ENCODE data around the gene TPO.
"Not testable (repeated sequence)": the region's sequence is repeated elsewhere in the genome, so short reads cannot be mapped to it uniquely, and the experiment has no call there.

Gene TPO

DNA sequence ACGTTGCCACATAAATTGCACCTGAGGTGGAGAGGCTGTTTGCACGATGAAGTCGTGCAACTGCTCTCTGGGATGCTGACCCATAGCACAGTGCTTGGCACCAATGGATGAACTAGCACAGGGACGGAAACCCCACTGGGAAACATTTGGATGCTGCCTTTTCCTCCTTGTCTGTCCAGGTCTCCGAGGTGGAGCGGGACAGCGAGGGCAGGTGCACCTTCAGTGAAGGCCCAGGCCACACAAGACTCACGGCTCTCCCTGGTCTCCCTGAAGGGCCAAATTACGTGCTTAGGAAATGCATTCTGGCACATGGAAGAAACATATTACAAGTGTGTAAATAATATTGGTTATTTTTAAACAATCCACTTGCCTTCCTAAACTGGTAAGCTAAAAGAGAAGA lies 70.3 kb downstream of the TPO start:
- DNase-seq, result no peak

DNA sequence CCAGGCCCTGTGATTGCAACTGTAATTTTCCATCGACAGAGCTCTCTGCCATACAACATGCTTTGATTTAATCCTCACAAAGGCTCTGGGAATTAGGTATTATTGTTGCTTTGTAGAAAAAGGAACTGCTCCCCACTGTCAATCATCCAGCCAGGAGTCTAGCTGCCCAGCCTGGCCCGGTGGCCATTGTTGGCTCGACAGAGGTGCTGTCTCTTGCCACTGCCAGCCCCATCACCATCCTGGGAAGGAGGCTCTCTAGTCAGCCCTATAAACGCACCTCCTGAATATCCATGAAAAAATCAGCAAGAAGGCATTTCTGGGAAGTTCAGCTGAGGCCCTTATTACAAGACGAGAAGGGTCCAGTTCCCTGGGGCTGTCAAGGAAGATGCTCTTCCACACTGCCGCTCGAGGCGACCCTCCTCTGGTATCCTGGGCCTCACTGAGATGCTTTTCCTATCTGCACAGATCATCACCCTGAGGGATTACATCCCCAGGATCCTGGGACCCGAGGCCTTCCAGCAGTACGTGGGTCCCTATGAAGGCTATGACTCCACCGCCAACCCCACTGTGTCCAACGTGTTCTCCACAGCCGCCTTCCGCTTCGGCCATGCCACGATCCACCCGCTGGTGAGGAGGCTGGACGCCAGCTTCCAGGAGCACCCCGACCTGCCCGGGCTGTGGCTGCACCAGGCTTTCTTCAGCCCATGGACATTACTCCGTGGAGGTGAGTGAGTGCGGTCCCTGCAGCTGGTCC lies 71.0 kb downstream of the TPO start:
- DNase-seq, result no peak

DNA sequence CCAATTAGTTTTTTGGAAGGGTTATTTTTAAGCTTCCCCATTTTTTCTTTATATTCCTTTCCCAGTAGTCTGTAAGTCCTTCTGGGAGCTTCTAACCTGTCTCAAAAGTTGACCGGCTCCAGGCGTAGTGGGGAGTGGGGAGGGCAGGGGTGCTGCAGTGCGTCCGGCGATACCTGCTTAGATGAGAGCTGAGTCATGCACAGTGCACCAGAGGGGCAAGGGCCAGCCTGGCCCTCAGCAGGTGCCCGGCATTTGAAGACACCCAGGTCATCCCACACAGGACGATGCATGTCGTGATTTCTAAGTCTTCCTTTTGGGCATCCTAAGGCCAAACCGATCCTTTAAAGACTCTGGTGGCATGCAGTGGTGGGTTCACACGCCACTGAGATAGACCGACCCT lies 73.4 kb downstream of the TPO start:
- DNase-seq, result no peak

DNA sequence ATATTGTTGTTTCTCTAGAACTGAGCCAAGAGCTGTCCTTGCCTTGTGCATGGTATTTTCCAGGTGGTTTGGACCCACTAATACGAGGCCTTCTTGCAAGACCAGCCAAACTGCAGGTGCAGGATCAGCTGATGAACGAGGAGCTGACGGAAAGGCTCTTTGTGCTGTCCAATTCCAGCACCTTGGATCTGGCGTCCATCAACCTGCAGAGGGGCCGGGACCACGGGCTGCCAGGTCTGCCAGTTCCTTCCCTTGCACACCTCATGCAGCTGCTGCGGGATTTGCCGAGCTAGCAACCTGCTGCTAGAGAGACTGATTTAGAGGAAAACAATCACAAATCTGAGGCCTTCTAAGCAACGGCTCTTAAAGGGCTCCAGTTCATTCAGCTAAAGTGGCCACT lies 74.5 kb downstream of the TPO start:
- no peak for DNase-seq

DNA sequence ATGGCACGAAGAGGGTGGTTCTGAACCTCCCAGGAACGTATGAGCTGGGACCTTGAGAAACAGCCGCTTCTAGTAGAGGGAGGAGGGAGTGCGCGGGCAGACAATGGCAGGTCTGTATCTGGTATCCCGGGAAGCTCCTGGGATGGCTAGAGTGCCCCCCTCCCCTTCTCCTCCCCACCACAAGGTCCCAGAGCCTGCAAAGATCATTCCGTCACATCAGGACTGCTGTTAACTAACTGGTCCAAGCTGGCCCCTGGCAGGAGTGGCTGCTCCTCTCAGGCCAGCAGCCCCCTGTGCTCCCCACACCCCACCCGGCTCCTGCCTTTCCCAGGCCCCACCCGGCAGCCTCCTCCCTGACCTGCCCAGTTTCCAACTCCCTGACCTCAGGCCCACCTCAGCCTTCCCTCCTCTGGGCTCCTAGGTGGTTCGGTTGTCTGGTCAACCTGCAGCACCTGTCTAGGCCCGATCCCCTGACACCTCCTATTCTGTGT lies 75.0 kb downstream of the TPO start:
- DNase-seq, result no peak

DNA sequence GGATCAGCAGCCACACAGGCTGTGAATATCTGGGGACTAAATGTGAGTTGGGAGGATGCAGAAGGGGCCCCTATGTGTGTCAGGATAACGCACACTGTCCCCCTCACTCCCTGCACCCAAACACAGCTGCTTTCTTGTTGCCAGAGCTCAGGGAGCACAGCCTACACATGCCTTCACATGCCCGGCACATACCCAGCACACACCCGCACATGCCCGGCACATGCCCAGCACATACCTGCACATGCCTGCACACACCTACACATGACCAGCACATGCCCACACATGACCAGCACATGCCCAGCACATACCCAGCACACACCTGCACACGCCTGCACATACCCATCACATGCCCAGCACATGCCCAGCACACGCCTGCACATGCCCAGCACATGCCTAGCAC lies 75.6 kb downstream of the TPO start:
- no peak for DNase-seq

DNA sequence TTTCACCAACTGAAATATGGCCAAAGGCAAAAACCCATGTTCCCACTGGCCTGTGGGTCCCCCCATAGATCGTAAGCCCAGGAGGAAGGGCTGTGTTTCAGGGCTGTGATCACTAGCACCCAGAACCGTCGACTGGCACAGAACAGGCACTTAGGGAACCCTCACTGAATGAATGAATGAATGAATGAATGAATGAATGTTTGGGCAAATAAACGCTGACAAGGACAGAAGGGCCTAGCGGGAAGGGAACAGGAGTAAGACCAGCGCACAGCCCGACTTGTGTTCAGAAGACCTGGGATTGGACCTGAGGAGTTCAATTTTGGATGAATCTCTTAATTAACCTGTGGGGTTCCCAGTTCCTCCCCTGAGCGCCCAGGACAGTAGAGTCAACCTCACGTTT lies 76.2 kb downstream of the TPO start:
- no peak for DNase-seq

DNA sequence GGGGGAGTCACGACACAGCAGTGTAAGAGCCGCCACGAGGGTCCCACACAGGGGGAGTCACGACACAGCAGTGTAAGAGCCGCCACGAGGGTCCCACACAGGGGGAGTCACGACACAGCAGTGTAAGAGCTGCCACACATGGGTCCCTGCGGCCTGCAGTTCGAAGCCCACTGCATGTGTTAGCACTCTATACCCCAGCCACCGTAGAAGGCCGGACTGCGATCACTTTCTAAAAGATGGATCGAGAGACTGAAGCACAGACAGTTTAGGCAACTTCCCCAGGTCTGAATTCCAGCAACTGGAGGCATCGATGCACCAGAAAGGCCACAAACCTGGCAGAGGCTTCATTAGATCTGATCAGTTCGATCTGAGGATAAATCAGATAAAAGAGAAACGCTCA lies 77.1 kb downstream of the TPO start:
- DNase-seq, result not testable (repeated sequence)

DNA sequence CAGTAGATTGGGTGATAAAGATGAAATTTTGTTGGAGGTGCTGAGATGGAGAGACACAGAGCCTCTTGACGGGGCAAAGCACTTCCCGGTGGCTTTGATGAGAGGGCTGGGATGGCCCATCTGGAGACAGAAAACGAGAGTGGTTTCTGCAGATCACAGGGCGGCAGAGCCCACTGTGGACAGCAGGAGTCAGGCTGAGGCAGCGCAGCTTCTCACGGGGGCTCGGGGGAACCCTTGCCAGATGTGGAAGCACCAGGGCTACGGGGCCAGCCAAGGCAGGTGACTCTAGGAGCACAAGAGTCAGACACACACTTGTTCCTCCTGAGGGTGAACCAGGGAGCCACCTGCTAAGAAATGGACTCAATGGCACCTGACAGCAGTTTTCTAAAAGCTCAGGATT lies 78.5 kb downstream of the TPO start:
- DNase-seq, result no peak

DNA sequence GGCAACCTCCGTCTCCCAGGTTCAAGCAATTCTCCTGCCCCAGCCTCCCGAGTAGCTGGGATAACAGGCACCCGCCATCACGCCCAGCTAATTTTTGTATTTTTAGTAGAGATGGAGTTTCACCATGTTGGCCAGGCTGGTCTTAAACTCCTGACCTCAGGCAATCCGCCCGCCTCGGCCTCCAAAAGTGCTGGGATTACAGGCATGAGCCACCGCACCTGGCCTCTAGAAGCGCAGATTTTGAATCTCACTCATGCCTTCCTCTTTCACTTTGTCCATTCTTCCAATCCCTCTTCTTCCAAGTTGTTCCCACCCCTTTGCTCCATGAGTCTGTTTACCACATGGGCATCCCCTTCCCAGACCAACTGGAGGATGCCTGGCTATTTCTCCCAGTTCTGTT lies 79.0 kb downstream of the TPO start:
- DNase-seq, result not testable (repeated sequence)

DNA sequence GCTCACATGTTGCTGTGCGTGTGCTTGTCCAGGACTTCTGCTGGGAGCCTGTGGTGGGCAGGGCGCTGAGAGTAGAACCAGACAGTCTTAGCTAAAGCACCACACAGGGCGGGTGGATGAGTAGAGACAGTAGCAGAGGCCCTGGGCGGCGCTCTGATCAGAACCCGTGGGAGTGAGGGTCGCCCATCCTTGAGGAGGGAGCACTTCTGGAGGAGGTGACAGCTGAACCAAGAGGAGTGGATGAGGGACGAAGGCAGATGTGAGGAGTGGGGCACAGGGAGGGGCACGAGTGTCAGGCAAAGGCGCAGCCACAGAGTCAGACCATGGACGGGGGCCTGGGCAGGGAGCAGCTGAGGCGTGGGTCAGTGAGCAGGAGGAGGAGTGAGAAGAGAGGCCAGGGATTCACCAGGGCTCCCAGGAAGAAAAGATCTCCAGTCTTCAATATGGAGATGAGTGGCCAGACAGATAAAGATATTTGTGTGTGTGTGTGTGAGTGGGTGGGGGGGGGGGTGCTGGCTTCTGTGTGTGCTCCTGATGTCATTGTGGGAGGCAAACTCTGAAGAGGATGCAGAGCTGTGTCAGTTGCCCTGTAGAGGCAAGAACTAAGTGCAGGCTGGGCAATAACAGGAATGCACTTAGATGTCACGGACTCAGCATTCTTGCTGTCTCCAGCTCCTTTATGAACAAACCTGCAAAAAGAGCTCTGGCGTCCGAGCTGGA lies 79.6 kb downstream of the TPO start:
- no peak for DNase-seq

DNA sequence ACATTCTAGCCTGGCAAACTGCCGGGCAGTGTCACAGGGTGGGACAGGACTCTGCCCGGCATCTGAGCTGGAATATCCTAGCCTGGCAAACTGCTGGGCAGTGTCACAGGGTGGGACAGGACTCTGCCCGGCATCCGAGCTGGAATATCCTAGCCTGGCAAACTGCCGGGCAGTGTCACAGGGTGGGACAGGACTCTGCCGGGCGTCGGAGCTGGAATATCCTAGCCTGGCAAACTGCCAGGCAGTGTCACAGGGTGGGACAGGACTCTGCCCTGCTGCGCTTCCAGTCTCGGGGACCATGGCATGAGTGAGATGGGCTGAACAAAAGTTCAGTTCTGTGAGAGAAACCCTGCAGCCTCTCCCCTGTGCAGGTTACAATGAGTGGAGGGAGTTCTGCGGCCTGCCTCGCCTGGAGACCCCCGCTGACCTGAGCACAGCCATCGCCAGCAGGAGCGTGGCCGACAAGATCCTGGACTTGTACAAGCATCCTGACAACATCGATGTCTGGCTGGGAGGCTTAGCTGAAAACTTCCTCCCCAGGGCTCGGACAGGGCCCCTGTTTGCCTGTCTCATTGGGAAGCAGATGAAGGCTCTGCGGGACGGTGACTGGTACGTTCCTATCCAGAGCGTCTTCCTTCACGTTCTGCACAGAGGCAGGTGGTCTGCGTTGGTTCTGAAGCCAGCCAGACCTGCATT lies 80.3 kb downstream of the TPO start:
- no peak for DNase-seq

DNA sequence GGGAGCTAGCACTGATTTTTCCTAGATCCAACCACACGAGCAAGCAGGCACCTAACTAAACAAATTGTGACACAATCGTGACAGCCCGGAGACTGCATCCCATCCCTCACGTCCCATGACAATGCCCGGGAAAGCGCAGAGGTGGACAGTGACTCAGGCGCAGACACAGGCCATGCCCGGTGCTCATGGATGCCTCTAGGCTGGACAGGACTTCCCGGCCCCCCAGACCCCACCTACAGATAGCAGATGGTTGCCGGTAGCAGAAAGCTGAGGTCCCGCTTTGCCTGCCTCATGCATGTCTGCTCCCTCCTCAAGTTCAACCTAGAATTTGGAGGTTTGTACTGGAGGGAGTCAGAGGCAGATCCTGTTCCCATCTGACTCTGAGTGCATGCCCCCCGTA lies 81.0 kb downstream of the TPO start:
- no peak for DNase-seq

DNA sequence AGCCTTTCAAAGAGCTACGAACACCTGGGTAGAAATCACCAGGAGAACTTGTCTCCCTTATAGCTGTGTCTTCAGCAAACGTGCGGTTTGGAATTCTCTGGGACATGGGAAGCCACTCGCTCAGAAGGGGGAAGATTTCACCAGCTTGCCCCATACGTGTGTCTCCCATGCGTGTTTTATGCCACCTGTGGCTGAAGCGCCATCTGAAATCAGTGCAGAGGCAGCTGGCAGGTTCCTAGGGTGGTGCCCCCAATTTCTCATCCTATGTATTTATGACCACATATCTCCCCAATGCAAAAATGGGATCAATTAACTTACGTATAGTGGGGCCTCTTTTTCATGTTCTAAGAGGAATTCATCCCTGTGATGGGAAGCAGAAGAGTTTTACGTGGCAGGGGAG lies 81.6 kb downstream of the TPO start:
- DNase-seq, result no peak

DNA sequence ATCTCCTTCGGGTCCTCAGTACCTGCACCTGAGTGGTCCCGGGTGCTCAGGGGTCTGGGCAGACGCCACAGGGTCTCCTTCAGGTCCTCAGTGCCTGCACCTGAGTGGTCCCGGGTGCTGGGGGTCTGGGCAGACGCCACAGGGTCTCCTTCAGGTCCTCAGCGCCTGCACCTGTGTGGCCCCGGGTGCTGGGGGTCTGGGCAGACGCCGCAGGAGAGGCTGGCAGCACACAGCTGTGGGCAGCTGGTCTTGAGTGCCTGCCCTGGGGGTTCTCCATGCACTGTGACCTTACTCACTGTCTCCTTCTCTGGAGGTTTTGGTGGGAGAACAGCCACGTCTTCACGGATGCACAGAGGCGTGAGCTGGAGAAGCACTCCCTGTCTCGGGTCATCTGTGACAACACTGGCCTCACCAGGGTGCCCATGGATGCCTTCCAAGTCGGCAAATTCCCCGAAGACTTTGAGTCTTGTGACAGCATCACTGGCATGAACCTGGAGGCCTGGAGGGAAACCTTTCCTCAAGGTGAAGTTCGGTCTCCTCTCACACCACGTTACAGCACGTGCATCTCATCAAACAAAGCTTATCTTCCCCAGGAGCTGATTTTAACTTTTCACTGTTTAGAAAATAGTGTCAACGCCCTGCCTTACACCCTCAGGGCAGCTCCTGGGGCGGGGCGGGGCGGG lies 82.6 kb downstream of the TPO start:
- DNase-seq, result no peak

DNA sequence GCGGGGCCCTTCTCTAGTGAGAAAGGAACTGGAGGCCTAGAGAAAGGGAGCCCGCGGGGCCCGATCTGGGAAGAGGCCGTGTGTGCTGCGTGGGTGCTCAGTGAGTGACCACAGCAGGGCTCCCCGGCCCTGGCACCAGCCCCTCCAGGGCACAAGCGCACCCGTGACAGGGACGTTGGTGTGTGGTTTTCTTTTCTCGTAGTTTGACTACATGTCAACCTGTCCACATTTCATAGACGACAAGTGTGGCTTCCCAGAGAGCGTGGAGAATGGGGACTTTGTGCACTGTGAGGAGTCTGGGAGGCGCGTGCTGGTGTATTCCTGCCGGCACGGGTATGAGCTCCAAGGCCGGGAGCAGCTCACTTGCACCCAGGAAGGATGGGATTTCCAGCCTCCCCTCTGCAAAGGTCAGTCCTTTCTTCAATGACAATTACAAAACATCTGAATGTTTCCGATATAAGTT lies 83.1 kb downstream of the TPO start:
- DNase-seq, result no peak

DNA sequence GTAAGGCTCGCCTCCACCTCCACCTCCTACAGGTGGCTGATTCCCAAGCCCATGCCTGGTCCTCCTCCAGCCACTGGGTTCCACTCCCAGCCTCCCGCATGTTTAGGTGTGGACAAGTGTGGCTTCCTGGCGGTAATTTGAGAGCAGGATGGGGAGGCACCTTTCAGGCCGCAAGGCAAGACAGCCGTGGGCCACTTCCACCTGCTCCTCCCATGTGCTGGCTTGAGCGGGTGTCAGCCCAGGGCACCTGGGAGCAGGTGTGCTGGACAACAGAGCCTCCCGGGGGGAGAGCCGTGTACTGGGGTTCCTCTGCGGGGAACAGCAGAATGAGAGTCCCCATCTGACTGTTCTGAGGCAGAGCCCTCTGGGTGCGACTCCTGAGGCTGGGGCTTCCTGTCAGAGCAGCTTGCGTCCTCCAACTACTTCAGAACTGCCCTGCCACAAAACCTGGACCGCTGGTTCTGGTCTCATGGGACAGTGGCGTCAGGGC lies 83.9 kb downstream of the TPO start:
- no peak for DNase-seq

DNA sequence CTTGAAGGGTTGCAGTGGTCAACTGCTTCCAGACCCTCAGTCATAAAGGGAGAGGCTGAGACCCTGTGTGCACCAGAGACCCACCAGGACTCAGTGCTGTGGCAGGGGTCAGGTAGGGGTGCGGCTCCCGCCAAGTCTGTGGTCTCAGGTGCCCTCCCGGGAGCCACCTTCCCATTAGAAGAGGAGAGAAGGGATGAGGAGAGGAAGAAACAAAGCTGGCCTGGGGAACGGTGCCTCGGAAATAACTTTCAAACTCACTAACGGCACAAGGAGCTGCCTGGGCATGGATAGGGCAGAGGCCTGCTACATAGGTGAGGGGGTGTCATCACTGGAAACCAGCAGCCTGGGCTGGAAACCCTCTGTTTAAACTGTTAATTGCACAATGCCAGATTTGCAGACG lies 84.9 kb downstream of the TPO start:
- DNase-seq, result no peak

DNA sequence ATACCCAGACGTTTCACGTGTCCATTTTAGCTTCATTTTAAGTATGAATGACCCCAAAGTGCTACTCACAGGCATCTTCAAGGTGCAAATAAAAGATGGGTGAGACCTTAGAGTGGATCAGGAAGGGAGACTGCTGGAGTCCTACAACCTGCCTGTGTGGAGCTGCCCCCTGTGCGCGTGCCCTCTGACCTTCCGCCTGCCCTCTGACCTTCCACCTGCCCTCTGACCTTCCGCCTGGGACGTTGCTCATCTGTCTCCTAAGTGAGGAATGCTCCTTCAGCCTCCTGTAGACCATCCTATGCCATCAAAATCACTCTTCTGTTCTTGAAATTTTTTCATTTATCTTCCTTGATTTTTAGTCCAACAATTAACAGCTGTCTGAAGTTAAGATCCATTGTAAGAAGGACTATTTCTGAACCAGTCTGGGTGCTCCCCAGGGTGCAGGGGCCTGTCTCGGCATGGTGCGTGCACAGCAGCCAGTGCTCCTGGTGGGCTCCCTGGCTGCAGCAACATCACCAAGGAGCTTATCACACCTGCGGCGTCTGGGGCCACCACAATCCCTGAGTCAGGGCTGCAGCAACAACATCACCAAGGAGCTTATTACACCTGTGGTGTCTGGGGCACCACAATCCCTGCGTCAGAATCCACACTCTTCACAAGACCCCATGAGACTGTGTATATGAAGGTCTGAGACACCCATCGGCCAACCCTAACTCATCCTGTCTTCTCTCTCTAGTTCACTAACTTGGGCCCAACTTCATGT lies 86.0 kb downstream of the TPO start:
- DNase-seq, result no peak

DNA sequence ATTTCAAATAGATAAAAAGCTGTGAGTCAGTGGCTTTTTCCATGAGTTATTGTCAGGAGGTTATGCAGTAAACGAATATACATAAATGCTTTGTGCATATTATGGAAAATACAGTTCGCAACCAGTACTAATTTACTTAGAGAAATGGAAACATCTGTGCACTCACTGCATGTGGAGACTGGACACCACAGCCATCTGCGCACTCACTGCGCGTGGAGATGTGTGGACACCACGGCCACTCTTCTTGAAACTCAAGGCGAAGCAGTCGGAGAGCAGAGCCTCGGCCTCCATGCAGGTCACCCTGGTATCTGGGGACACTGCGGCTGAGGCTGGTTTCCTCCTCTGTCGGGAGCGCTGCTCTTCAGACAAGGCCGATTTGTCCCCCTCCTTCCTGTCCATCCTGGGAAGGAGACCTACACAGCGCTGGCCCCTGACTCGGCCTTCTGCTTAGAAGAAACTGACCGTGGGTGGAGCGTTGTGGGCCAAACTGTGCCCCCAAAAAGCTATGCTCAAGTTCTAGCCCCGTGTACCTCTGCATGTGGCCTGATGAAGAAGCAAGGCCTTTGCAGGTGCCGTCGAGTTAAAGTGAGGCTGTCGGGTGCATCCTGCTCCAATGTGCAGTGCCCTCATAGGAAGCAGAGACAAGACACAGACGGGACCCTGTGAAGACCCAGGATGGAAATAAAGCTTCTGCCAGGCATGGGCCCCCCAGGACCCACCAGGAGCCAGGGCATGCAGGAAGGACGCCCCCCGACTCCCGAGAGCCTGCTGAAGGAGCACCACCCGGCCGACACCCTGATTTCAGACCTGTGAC lies 88.0 kb downstream of the TPO start:
- DNase-seq, result no peak

Measured in anterior cingulate cortex (tissue), 58 donors.